Nucleus accumbens (tissue), 56 donors: Measurements from ENCODE around the gene GPD1.
"Not testable (repeated sequence)": the region's sequence is repeated elsewhere in the genome, so short reads cannot be mapped to it uniquely, and the experiment has no call there.

ENCODE experiments used
- DNase-seq, 56 donors: peaks; one replicate each; lab custom pipeline; 2025; lab: John Stamatoyannopoulos, UW

GPD1 gene

DNA sequence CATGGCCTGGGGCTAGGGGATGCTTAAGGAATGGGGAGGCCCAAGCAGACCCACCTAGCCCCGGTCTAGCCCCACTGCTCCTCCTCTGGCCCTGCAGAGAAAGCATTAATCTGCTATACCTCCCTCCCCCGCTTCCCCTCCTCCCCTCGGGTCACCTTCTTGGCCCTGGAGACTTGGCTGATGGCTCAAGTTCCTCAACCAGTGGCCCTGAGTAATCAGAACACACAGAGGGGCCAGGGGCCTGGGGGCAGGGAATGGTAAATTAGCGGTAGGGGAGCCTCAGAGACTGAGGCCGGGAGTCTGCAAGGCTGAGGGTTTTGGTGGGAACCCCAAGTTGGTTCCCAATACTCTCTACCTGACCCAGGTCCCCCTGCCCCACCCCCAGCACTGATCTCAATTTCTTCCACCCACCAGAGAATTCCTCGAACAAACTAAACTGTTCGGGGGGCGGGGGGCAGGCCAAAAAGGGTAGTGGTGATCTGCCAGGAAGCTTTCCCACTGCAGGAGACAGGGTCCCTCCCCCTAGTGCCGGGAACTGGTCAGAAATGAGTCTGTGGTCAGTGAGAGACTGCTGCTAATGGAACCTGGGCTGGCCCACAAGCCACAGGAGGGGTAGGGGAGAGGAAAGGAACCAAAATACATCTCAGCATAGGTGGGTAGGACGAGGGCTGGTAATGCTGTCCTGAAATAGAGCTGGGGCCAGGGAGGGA, 31.5 kb upstream of the GPD1 start:
- DNase-seq: no peak

DNA sequence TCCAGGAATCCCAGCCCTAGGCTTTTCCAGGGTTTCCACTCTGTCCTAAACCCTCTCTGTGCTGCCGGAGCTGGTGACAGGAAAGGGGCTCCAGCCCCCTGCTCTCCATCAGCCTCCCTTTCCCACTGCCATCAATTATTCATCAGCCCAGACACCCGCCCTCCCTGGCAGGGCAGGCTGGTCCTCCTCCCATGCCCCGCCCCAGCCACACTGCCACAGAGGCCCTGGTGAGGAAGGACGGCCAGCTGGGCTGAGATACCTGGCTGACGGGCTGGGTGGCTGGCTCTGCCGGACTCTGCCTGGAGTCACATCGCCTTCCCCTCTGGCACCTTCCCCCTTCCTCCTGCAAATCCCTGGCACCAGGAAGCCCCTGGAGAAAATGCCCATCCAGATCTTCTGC, 30.6 kb upstream of the GPD1 start:
- DNase-seq: no peak

DNA sequence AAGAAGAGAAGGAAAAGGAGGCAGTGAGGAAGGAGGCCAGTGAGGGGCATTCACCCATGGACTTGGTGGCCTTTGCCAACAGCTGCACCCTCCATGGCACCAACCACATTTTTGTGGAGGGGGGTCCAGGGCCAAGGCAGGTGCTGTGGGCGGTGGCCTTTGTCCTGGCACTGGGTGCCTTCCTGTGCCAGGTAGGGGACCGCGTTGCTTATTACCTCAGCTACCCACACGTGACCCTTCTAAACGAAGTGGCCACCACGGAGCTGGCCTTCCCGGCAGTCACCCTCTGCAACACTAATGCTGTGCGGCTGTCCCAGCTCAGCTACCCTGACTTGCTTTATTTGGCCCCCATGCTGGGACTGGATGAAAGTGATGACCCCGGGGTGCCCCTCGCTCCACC, 30.1 kb upstream of the GPD1 start:
- DNase-seq: no peak

DNA sequence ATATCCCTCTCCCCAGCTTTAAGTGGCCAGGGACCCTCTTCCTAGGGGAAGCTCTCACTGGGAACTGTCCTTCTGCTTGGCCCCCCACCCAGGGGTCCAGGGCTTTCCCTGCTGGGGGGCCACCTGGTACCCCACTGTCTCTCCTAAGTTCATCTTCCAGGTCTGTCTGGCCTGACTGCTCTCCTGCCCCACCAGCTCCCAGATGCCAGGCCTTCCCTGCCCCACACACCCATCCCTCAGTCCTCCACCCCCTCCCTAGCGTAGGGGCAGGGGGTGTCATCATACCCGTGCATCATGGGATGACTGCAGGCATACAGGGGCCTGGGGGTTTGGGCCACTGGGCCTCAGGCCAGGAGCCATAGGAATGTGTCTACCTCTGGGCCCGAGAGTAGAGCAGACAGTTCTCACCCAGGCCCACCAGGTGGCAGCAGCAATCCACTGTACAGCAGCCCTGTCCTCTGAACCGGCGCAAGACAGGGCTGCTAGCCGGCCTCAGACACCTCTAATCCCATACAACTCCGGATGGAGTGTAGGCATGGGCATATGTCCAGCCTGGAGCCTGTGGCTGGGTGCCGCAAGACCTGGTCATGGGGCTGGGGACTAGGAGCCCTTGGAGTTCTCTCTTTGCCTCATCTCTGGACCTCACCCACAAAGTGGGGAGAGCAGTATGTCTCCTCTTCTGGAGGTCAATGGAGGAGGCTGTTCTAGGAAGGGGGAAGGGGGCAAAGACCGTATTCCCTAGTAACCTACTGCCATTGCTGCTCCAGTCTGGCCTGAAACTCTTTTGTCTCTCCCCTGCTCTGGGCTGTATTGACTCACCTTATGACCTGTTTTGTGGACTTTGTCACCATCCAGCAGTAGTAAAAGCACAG, 28.6 kb upstream of the GPD1 start:
- DNase-seq: peak in 52 of 56 donors; percentile 25 to 86 (median 64)

DNA sequence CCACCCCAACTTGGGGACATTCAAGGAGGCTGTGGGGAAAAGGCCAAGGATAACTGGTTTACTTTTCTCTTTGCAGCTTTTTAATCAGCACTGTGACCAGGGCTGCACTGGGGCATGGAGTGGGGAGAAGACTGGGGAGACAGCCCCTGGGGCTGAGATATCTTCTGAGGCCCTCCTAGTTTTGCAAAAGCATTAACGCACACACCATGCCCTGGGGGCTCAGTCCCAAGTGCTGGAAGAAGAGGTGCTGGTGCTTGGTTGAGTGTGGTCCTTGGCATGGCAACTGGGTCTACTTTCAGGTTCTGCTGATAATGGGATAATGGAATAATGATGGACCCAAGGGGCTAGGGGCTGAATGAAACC, 28.0 kb upstream of the GPD1 start:
- DNase-seq: no peak

DNA sequence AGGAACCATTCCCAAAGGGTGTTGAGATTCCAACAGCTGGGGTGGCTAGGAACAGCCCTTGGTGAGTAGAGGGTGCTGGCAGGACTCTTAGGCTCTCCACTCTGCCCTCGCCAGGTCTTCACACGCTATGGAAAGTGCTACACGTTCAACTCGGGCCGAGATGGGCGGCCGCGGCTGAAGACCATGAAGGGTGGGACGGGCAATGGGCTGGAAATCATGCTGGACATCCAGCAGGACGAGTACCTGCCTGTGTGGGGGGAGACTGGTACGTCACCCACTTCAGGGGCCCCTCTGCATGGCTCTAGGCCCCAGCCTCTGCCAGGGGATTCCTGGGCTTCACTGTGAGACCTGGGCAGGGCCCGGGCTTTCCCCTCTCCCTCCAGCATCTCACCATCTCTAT, 26.7 kb upstream of the GPD1 start:
- no peak for DNase-seq

DNA sequence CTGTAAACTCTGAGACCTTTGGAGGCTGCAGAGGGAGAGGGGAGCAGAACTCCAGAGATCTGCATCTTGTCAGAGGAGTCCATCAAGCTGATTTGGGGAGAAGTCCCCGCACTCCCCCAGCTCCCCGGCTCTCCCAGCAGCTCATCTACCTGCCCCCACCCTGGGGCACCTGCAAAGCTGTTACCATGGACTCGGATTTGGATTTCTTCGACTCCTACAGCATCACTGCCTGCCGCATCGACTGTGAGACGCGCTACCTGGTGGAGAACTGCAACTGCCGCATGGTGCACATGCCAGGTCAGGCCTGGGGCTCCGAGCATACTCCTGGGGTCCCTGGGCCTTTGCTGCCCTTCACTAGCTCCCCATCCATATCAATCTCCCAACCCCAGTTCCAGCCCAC, 25.5 kb upstream of the GPD1 start:
- DNase-seq: peak in 19 of 56 donors; percentile 16 to 72 (median 36)

DNA sequence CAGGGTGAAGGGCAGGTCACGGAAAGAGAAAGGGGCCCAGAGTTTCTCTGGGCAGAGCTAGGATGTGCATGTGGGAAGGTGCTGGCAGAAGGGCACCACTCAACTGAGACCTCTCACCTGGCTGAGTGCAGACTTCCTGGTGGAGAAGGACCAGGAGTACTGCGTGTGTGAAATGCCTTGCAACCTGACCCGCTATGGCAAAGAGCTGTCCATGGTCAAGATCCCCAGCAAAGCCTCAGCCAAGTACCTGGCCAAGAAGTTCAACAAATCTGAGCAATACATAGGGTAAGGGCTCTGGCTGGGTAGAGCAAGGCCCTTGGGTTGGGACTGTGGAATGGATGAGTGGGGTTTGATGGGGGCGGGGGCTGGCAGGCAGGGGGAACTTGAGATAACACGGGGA, 24.0 kb upstream of the GPD1 start:
- DNase-seq: no peak

DNA sequence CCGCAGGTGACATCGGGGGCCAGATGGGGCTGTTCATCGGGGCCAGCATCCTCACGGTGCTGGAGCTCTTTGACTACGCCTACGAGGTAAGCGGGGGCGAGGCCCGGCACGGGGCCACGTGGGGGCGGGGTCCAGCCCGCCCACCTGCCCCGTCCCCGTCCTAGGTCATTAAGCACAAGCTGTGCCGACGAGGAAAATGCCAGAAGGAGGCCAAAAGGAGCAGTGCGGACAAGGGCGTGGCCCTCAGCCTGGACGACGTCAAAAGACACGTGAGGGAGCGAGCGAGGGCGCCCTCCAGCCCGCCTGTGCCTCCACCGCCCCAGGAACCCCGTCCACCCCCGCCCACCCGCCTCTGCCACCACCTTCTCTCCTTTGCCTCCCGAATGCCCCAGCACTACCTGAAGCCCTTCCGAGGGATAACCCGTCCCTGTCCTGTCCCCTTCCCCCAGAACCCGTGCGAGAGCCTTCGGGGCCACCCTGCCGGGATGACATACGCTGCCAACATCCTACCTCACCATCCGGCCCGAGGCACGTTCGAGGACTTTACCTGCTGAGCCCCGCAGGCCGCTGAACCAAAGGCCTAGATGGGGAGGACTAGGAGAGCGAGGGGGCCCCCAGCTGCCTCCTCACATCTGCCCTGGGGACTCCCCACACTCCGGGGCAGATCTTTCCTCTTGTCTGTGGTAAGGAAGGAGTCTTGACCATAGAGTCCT, 22.6 kb upstream of the GPD1 start:
- no peak for DNase-seq

DNA sequence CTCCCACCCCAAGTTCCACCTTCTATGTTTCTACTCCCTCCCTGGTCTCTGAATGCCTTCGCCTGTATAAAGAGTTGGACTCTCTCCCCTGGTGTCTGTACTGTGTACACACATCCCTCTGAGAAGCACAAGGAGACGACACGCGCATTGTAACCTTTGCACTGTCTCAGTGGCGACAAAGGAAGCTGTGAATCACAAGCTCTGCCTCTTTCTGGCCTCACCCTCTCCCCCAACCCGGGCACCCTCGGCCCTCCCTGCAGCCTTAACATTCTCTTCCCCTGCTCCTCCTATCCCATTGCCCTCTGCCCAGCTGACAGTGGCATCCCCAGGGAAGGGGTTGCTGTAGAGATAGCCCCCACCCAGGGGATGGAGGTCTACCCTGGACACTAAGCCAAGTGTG, 21.2 kb upstream of the GPD1 start:
- no peak for DNase-seq

DNA sequence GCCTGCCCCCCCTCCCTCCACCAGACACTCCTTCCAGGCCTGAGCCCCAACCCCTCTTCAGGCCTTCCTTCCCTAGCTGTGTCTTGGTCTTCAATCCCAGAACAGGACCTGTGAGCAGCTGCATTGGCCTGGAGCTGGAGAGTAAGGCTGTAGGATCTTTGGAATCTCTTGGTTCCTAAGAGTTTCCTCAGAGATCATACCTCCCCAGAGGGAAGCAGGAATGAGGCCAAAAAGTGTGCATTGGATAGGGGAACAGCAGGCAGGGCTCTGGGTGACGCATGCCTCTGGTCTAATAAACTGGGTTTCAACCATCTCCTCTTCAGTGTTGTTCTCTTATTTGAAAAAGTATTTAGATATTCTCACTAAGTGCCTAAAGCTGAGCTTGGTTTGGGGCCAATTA, 20.5 kb upstream of the GPD1 start:
- no peak for DNase-seq

DNA sequence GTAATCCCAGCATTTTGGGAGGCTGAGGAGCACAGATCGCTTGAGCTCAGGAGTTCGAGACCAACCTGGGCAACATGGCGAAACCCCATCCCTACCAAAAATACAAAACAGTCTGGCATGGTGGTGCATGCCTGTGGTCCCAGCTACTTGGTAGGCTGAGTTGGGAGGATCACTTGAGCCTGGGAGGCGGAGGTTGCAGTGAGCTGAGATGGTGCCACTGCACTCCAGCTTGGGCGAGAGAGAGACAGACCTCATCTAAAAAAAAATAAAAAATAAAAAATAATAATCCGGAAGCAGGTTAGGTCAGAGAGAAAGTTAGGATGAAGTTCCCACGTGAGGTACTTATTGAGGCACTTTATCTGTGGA, 19.4 kb upstream of the GPD1 start:
- DNase-seq: not testable (repeated sequence)

DNA sequence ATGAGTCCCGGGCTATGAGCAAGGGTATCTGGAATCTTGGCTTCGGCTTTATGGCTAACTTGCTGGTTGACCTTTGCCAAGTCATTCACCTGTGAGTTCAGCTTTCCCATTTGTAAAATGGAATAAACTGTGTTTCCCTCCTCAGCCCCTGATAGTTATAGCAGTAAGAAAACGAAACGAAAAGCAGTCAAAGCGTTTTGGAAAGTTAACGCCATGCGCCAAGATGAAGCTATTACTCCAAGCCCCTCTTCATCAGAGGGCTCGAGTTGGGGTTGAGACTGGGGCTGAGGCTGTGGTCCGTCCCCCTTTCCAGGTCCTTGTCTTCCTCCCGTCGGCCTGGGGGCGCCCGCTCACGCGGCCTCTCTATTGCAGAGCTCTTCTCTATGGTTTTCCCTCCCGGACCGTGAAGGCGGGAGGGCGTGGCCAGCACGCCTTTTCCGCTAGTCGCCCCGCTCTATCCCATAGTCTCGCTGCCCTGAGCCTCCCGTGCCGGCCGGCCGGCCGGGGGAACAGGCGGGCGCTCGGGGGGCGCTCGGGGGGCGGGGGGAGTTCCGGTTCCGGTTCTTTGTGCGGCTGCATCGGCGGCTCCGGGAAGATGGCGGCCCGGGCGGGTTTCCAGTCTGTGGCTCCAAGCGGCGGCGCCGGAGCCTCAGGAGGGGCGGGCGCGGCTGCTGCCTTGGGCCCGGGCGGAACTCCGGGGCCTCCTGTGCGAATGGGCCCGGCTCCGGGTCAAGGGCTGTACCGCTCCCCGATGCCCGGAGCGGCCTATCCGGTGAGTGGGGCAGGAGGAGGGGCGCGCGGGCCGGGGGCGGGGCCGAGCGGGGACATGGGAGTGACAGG, 18.8 kb upstream of the GPD1 start, which contains the start of gene SMARCD1:
SMARCD1 (plus strand) TSS at position 568 of the 840 bp plus-strand sequence; CDS start at position 596, 28 bp downstream.
- peak; percentile 61 to 96 (median 90) for DNase-seq

DNA sequence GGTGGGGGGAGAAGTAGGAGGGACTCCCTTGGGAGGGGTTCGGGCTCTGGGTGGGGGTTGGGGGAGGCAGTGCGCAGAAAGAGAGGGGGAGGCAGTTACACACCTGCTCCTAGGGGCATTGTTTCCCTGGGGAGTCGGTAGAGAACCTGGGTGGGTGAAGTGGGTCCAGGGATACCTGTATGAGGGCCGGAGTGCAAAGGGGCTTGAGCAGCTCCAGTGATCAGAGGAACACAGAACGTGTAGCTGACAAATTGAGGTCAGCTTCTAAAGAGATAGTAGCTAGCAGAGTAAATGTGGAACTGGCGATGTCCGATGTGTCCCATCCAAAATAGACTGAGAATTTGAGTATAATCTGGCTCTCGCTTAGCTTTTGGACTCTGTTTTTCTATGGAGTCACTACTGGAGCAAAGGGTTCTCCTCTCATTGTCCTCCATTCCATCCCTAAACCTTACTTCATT, 18.2 kb upstream of the GPD1 start:
- peak in 3 of 56 donors; percentile 61 to 77 (median 63) for DNase-seq

DNA sequence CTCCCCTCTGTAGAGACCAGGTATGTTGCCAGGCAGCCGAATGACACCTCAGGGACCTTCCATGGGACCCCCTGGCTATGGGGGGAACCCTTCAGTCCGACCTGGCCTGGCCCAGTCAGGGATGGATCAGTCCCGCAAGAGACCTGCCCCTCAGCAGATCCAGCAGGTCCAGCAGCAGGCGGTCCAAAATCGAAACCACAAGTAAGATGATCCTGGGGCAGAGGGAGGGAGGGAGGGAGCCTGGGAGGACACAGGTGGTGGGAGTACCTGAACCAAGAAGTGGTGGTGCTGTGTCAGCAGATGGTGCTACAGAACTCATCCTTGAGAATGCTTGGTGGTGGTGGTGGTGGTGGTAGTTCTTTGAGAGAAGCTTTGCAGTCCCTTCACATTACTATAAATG, 17.7 kb upstream of the GPD1 start:
- no peak for DNase-seq

DNA sequence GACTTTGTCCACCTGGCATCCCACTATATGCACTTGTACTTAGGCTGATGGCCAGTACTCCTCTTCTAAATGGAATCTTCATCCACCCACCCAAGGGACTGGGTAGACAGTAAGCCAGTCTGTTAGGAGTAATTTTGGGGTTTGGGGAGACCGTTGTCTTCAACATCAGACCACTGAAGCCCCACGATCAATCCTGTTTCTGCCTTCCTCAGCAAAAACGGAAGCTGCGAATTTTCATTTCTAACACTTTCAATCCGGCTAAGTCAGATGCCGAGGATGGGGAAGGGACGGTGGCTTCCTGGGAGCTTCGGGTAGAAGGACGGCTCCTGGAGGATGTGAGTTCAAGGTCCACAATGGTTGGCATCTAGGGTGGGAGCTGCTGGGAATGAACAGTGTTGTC, 16.7 kb upstream of the GPD1 start:
- no peak for DNase-seq

DNA sequence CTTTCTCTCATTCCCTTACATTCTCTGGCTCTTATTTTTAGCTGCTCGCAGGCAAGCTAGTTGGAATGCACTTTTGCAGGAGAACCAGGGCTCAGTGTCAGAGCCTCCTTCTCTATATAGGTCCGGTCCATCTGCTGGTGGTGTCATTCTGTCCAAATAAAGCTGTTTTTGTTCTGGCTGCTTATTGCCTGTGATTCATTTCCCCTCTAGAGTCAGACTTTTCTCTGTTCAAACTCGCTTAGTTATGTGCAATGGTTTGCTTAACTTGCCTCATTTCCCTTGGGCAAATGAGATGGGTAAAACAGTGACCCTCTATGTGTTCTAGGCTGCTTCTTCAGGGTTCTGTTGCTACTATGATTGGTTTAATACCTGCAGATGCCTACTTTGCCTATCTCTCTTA, 15.8 kb upstream of the GPD1 start:
- DNase-seq: no peak

DNA sequence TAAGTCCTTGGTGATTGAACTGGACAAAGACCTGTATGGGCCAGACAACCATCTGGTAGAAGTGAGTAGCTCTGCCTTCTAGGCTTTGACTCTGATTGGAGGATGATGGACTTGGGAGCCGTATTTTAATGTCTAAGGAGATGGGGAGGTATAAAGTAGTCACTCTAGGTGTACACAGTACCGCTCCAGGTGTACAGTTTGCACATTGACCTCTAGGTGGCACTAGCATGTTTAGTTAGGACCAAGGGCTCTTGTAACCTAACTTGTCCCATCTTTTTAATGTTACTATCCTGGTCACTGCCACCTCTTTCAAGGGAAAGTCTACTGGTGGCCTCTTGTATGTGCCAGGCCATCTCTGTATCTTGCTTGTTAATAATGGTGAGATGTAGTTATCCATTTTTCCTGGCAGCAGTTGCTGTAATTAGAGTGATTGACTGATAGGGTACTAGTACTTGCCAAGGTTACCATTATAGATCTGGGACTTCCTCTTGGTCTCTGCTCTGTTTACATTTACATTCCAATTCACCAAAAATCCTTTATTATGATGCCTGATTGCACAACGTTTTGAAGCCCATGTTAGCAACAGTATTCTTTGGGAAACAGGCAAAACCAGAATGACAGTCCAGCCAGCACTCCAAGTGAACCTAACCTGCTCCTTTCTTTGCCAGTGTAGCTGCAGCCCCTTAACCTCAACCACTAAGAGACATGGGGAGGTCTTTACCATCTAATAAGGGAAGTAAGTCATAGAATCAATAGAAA, 15.1 kb upstream of the GPD1 start:
- peak in 19 of 56 donors; percentile 8 to 60 (median 27) for DNase-seq

DNA sequence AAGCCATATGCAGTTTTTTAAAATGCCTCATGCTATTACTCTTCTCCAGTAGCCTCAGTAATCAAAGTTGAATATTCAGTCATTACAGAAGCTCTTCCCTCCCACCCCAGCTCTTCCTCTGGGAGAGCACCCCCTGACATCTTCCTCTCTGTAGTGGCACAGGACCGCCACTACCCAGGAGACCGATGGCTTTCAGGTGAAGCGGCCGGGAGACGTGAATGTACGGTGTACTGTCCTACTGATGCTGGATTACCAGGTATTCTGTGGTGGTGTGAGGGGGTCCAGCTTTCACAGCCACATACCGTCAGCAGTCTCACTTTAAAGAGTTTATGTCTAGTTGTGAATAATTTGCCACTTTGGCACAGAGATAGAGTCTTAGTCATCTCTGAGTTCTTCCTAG, 14.1 kb upstream of the GPD1 start:
- DNase-seq: no peak

DNA sequence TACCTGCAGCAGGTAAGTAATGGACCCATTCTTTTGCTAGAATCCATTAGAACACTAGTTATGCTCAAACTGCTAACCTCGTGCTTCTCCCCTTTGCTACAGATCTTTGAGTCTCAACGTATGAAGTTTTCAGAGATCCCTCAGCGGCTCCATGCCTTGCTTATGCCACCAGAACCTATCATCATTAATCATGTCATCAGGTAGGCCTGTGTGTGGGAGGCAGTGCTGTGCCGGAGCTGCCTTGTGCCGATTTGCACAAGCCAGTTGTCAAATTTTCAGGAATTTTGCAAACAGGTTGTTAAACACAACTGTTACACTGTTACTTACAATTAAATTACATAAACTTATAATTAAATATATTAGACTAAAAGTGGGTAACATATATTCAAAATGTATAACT, 13.4 kb upstream of the GPD1 start:
- DNase-seq: peak in 7 of 56 donors; percentile 13 to 63 (median 30)
